ENCODE measurements around the gene CNTNAP1. TPM values are rescaled to one million over a fixed set of nuclear protein-coding genes. Genes with fewer than 3 reads are reported as not detected.

Gene CNTNAP1
- polyA plus RNA-seq, 1 experiment = 53.7 TPM

GRCh38 chr17:42700586-42701289 lies 18.4 kb downstream of the CNTNAP1 start:
- POLR2A ChIA-PET = no interaction called here

GRCh38 chr17:42702446-42702845 lies 20.1 kb downstream of the CNTNAP1 start:
- Histone ChIP-seq H3K4me3 (ENCODE audit: low read depth, low read length) (no peak overlapping the region), H3K27ac (ENCODE audit: low read depth, low read length) (no peak overlapping the region), H3K9me3 (ENCODE audit: control insufficient read depth, insufficient read depth, low read length) (no peaks in the 10 kb centered on the region), H3K27me3 (ENCODE audit: control insufficient read depth, insufficient read depth, low read length) (no peaks in the 10 kb centered on the region)
- TF ChIP-seq, protein P1, sequence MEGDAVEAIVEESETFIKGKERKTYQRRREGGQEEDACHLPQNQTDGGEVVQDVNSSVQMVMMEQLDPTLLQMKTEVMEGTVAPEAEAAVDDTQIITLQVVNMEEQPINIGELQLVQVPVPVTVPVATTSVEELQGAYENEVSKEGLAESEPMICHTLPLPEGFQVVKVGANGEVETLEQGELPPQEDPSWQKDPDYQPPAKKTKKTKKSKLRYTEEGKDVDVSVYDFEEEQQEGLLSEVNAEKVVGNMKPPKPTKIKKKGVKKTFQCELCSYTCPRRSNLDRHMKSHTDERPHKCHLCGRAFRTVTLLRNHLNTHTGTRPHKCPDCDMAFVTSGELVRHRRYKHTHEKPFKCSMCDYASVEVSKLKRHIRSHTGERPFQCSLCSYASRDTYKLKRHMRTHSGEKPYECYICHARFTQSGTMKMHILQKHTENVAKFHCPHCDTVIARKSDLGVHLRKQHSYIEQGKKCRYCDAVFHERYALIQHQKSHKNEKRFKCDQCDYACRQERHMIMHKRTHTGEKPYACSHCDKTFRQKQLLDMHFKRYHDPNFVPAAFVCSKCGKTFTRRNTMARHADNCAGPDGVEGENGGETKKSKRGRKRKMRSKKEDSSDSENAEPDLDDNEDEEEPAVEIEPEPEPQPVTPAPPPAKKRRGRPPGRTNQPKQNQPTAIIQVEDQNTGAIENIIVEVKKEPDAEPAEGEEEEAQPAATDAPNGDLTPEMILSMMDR (IDR thresholded peaks at IDR 0.05; ENCODE audit: low read depth, low read length) = no peak
- ChIA-PET POLR2A (no interaction called here), CTCF (interaction anchor here (1.1 kb wide), 1 partner anchor 124 kb away, joined by 3 read pairs; no protein-coding TSS in a partner anchor)
- no peak for DNase-seq (ENCODE audit: low read depth, low spot score)

More at GRCh38 chr17:42700586-42701289, 18.4 kb downstream of the CNTNAP1 start:
- CTCF ChIA-PET = no interaction called here
- DNase-seq (ENCODE audit: low read depth, low spot score) = no peak
- Histone ChIP-seq H3K9me3 (ENCODE audit: control insufficient read depth, insufficient read depth, low read length) (no peaks in the 10 kb centered on the region), H3K27me3 (ENCODE audit: control insufficient read depth, insufficient read depth, low read length) (no peaks in the 10 kb centered on the region), H3K27ac (ENCODE audit: low read depth, low read length) (no peak overlapping the region), H3K4me3 (ENCODE audit: low read depth, low read length) (no peak overlapping the region)
- TF ChIP-seq, protein P1 (IDR thresholded peaks at IDR 0.05; ENCODE audit: low read depth, low read length) = no peak

GRCh38 chr17:42704490-42704836 lies 22.1 kb downstream of the CNTNAP1 start:
- TF ChIP-seq, protein P1 (IDR thresholded peaks at IDR 0.05; ENCODE audit: low read depth, low read length) = no peak
- Histone ChIP-seq H3K27ac (ENCODE audit: low read depth, low read length) (no peak overlapping the region), H3K27me3 (ENCODE audit: control insufficient read depth, insufficient read depth, low read length) (no peaks in the 10 kb centered on the region), H3K4me3 (ENCODE audit: low read depth, low read length) (no peak overlapping the region), H3K9me3 (ENCODE audit: control insufficient read depth, insufficient read depth, low read length) (no peaks in the 10 kb centered on the region)
- ChIA-PET CTCF (no interaction called here), POLR2A (no interaction called here)
- DNase-seq (ENCODE audit: low read depth, low spot score) = no peak

DNA sequence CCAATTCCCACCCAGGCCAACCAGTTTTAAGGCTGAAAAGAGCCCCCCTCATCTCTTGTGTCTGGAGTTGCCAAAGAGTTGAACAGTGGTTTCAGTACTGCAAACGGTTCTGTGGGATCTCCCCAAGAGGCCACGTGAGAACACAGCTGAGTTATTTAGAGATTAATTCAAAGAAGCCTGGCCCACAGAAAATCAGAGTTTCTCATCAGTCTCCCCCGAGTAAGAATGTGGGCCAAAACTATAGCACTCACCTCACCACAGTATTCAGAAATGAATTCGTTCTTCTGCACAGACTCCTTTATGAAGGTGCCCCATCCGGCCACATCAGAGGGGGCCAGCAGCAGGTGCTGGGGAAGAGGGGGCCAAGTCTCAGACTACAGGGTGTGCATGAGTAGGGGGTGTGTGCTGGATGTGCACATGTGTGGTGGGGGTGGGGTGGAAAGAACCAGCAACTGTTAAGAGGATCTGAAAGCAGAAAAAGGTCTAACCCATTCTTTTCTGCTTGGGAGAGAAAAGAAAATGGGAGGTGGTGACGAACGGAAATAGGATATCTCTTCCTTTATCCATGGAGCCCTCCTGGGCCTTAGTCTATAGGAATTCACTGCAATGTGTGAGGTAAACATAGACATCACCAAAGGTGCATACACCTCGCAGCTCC lies 22.6 kb downstream of the CNTNAP1 start:
- Histone ChIP-seq H3K27ac (ENCODE audit: low read depth, low read length) (no peak overlapping the region), H3K27me3 (ENCODE audit: control insufficient read depth, insufficient read depth, low read length) (no peaks in the 10 kb centered on the region), H3K9me3 (ENCODE audit: control insufficient read depth, insufficient read depth, low read length) (no peaks in the 10 kb centered on the region), H3K4me3 (ENCODE audit: low read depth, low read length) (no peak overlapping the region)
- TF ChIP-seq, protein P1 (IDR thresholded peaks at IDR 0.05; ENCODE audit: low read depth, low read length) = no peak
- ChIA-PET CTCF (no interaction called here), POLR2A (no interaction called here)
- no peak for DNase-seq (ENCODE audit: low read depth, low spot score)

GRCh38 chr17:42706732-42707131 lies 24.4 kb downstream of the CNTNAP1 start:
- Histone ChIP-seq H3K4me3 (ENCODE audit: low read depth, low read length) (no peak overlapping the region), H3K9me3 (ENCODE audit: control insufficient read depth, insufficient read depth, low read length) (no peaks in the 10 kb centered on the region), H3K27ac (ENCODE audit: low read depth, low read length) (no peak overlapping the region), H3K27me3 (ENCODE audit: control insufficient read depth, insufficient read depth, low read length) (no peaks in the 10 kb centered on the region)
- DNase-seq (ENCODE audit: low read depth, low spot score) = no peak
- ChIA-PET POLR2A (interaction anchor here (0.7 kb wide), 1 partner anchor 228 kb away, joined by 6 read pairs; no protein-coding TSS in a partner anchor), CTCF (interaction anchor here (0.6 kb wide), 1 partner anchor 27 kb away, joined by 5 read pairs; no protein-coding TSS in a partner anchor)
- TF ChIP-seq, protein P1 (IDR thresholded peaks at IDR 0.05; ENCODE audit: low read depth, low read length) = no peak

Measured in AG04450 (cell line).